ENCODE results near the gene CMTM5.
"Not testable (repeated sequence)": the region's sequence is repeated elsewhere in the genome, so short reads cannot be mapped to it uniquely, and the experiment has no call there.

The CMTM5 gene

GRCh38 chr14:23377573-23378563 is 1.0 kb downstream of the CMTM5 start:
- H3K27ac ChIP-seq: no peak overlapping the region
- DNase-seq (ENCODE audit: low read depth, low spot score): no peak

- DNase-seq (ENCODE audit: low read depth, low spot score): no peak
- H3K27ac ChIP-seq: no peak overlapping the region
Measured at GRCh38 chr14:23378612-23379220, 1.9 kb downstream of the CMTM5 start.

GRCh38 chr14:23379366-23380196 is 2.7 kb downstream of the CMTM5 start:
- peak; percentile 8 for DNase-seq (ENCODE audit: low read depth, low spot score)
- no peak overlapping the region for H3K27ac ChIP-seq

- H3K27ac ChIP-seq: no peak overlapping the region
- no peak for DNase-seq (ENCODE audit: low read depth, low spot score)
Measured at GRCh38 chr14:23380197-23380914, 3.5 kb downstream of the CMTM5 start.

- no peak for DNase-seq (ENCODE audit: low read depth, low spot score)
- no peak overlapping the region for H3K27ac ChIP-seq
Measured at GRCh38 chr14:23380976-23381375, 4.1 kb downstream of the CMTM5 start.

- no peak for DNase-seq (ENCODE audit: low read depth, low spot score)
- H3K27ac ChIP-seq: no peak overlapping the region
Measured at GRCh38 chr14:23381871-23382270, 5.0 kb downstream of the CMTM5 start.

- no peak for DNase-seq (ENCODE audit: low read depth, low spot score)
- H3K27ac ChIP-seq: no peak overlapping the region
Measured at GRCh38 chr14:23382276-23382675, 5.4 kb downstream of the CMTM5 start.

GRCh38 chr14:23382731-23383440 is 6.0 kb downstream of the CMTM5 start:
- no peak for DNase-seq (ENCODE audit: low read depth, low spot score)
- no peak overlapping the region for H3K27ac ChIP-seq

- DNase-seq (ENCODE audit: low read depth, low spot score): no peak
- H3K27ac ChIP-seq: no peak overlapping the region
Measured at GRCh38 chr14:23384364-23385080, 7.7 kb downstream of the CMTM5 start.

GRCh38 chr14:23385244-23385641 is 8.4 kb downstream of the CMTM5 start:
- no peak for DNase-seq (ENCODE audit: low read depth, low spot score)
- H3K27ac ChIP-seq: no peak overlapping the region

GRCh38 chr14:23385642-23386265 is 8.9 kb downstream of the CMTM5 start:
- DNase-seq (ENCODE audit: low read depth, low spot score): no peak
- no peak overlapping the region for H3K27ac ChIP-seq

- DNase-seq (ENCODE audit: low read depth, low spot score); H3K27ac ChIP-seq: not testable (repeated sequence)
Measured at GRCh38 chr14:23386266-23386657, 9.4 kb downstream of the CMTM5 start.

GRCh38 chr14:23386999-23387398 is 10.2 kb downstream of the CMTM5 start:
- no peak overlapping the region for H3K27ac ChIP-seq
- no peak for DNase-seq (ENCODE audit: low read depth, low spot score)

- no peak for DNase-seq (ENCODE audit: low read depth, low spot score)
- no peak overlapping the region for H3K27ac ChIP-seq
Measured at GRCh38 chr14:23387916-23388882, 11.4 kb downstream of the CMTM5 start.

GRCh38 chr14:23388996-23389395 is 12.2 kb downstream of the CMTM5 start:
- no peak overlapping the region for H3K27ac ChIP-seq
- DNase-seq (ENCODE audit: low read depth, low spot score): no peak

GRCh38 chr14:23389396-23389795 is 12.6 kb downstream of the CMTM5 start:
- no peak for DNase-seq (ENCODE audit: low read depth, low spot score)
- H3K27ac ChIP-seq: no peak overlapping the region

GRCh38 chr14:23389871-23390270 is 13.0 kb downstream of the CMTM5 start:
- H3K27ac ChIP-seq; DNase-seq (ENCODE audit: low read depth, low spot score): not testable (repeated sequence)
